ENCODE results near the gene DNM3.

Gene DNM3

GRCh38 chr1:172143384-172144055 lies 302.2 kb downstream of the DNM3 start:
- DNase-seq (ENCODE audit: low spot score) = no peak
- no peak for TF ChIP-seq CTCF (IDR thresholded peaks at IDR 0.05; ENCODE audit: extremely low read depth, missing control alignments)

DNA sequence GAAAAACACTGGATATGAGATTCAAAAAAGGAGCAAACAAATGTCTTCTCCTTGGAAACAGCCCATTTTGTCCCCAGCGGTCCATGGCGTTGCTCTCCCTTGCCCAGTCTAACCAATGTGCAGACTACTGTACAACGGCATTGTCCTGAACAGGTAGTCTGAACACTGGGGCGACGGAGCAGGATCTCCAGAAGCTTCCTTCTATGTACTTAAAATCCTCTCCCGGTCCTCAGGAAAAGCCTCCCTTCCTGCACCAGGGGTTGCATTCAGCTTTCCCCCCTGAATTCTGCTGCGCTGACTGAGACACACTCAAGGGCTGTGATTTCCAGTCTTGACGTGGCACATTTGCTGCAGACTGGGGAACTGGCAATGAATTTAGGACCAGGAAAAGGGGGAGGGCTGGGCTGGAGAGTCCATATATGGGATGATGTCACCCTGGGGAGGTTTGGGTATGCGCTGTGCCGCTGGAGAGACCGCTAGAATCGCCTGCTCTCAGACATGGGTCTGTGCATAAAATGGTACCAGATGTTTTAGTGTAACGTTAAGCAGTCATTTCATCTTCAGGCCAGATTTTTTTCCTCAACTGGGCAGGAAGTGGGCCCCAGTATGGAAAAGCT lies 303.3 kb downstream of the DNM3 start:
- no peak for TF ChIP-seq CTCF (IDR thresholded peaks at IDR 0.05; ENCODE audit: extremely low read depth, missing control alignments)
- no peak for DNase-seq (ENCODE audit: low spot score)

DNA sequence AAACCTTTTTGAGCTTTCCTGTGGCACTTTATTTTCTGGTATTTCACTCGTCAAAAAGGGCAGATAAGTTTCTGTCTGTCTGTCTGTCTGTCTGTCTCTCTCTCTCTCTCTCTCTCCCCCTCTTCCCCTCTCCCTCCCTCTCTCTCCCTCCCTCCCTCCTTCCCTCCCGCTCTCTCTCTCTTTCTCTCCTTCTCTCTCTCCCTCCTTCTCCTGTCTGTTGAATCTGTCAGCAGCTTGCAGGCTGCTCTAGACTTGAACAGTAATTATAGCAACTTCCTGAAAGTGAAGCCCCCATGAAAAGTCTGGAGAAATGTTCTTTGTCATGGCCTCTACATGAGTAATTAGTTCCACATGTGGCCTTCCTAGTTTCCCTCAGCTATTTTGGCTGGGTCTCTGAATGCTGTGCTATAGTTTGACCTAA lies 303.9 kb downstream of the DNM3 start:
- no peak for TF ChIP-seq CTCF (IDR thresholded peaks at IDR 0.05; ENCODE audit: extremely low read depth, missing control alignments)
- no peak for DNase-seq (ENCODE audit: low spot score)

DNA sequence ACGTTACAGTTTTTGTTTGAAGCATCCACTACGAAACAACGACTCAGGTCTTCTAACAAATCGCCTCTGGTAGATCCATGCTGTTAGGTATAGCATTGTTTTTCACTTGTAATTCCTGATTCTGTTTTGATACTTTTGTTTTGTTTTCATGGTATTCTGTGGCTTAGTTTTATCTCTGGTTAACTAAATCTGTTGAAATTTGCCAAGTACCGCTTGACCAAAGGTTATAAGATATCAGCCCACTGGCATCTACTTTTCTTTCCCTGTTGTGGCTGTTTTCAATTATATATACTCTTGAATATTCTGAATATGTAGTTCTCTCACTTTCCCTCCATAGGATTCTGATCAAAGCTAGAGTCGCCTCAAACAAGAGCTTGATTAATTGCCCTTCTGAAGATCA lies 304.4 kb downstream of the DNM3 start:
- no peak for TF ChIP-seq CTCF (IDR thresholded peaks at IDR 0.05; ENCODE audit: extremely low read depth, missing control alignments)
- DNase-seq (ENCODE audit: low spot score) = no peak

- no peak for DNase-seq (ENCODE audit: low spot score)
- TF ChIP-seq CTCF (IDR thresholded peaks at IDR 0.05; ENCODE audit: extremely low read depth, missing control alignments) = no peak
Observed at GRCh38 chr1:172146141-172146850, 305.0 kb downstream of the DNM3 start.

DNA sequence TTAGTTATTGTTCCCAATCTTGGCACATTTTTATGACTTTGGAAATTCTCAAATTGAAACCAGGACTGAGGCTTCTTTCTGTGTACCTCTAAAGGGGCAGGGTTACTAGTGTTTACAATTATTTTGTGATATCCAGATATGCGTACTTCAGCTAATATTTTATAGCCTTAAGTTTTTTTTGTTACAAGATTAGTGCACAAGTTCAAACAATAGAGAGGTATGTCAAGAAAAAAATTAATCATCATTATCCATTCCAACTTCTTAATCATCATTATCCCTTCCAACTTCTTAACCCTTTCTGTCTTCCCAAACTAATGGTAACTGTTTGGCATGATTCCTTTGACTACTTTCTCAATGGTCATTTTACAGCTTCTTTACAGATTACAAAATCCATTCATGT lies 306.2 kb downstream of the DNM3 start:
- no peak for DNase-seq (ENCODE audit: low spot score)
- no peak for TF ChIP-seq CTCF (IDR thresholded peaks at IDR 0.05; ENCODE audit: extremely low read depth, missing control alignments)

DNA sequence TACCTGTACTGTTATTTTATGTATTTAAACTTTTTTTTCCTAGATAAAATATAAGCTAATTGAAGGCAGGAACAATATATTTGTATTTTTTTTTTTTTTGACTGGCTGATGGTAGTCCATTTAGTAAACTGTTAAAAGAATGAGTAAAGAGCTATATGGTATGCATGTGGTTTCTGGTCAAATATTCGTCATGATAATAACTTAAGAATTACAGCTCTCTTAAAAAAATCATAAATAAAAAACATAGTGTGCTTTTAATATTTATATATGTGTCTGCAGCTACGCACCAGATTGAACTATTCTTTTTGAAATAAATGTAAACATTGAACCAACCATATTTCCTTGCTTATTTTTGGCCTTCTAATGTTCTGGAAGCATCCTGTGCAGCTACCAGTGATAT lies 306.9 kb downstream of the DNM3 start:
- TF ChIP-seq CTCF (IDR thresholded peaks at IDR 0.05; ENCODE audit: extremely low read depth, missing control alignments) = no peak
- DNase-seq (ENCODE audit: low spot score) = no peak
